RPMI8226 (cell line): ENCODE results near the gene F13A1.
"Not testable (repeated sequence)": the region's sequence is repeated elsewhere in the genome, so short reads cannot be mapped to it uniquely, and the experiment has no call there.

Experiments
- DNase-seq: peaks from one replicate; pipeline ENCODE4 v3.0.0-alpha.2; 2015

Gene F13A1

GRCh38 chr6:6317825-6318733 is 2.4 kb downstream of the F13A1 start:
- no peak for DNase-seq

- DNase-seq: no peak
These were observed 3.1 kb downstream of the F13A1 start for GRCh38 chr6:6317386-6317785.

GRCh38 chr6:6315660-6316059 is 4.8 kb downstream of the F13A1 start:
- DNase-seq: peak; percentile 70

- no peak for DNase-seq
These were observed 5.9 kb downstream of the F13A1 start for GRCh38 chr6:6314596-6314995.

- no peak for DNase-seq
These were observed 7.5 kb downstream of the F13A1 start for GRCh38 chr6:6312901-6313441.

- DNase-seq: no peak
These were observed 14.9 kb downstream of the F13A1 start for GRCh38 chr6:6305575-6305974.

GRCh38 chr6:6300383-6300782 is 20.1 kb downstream of the F13A1 start:
- DNase-seq: not testable (repeated sequence)

GRCh38 chr6:6293317-6293716 is 27.1 kb downstream of the F13A1 start:
- DNase-seq: no peak

GRCh38 chr6:6287415-6287814 is 33.0 kb downstream of the F13A1 start:
- DNase-seq: no peak

GRCh38 chr6:6285679-6286078 is 34.8 kb downstream of the F13A1 start:
- DNase-seq: no peak

- DNase-seq: no peak
These were observed 36.1 kb downstream of the F13A1 start for GRCh38 chr6:6284221-6284966.

GRCh38 chr6:6283746-6284145 is 36.7 kb downstream of the F13A1 start:
- no peak for DNase-seq

GRCh38 chr6:6282716-6283115 is 37.7 kb downstream of the F13A1 start:
- no peak for DNase-seq

GRCh38 chr6:6277413-6277812 is 43.0 kb downstream of the F13A1 start:
- DNase-seq: no peak

- DNase-seq: no peak
These were observed 49.4 kb downstream of the F13A1 start for GRCh38 chr6:6270948-6271535.

GRCh38 chr6:6260196-6260722 is 60.2 kb downstream of the F13A1 start:
- DNase-seq: no peak

GRCh38 chr6:6256886-6257285 is 63.6 kb downstream of the F13A1 start:
- no peak for DNase-seq

GRCh38 chr6:6256259-6256658 is 64.2 kb downstream of the F13A1 start:
- no peak for DNase-seq

- no peak for DNase-seq
These were observed 68.7 kb downstream of the F13A1 start for GRCh38 chr6:6251555-6252280.

GRCh38 chr6:6248651-6249050 is 71.8 kb downstream of the F13A1 start:
- no peak for DNase-seq

- DNase-seq: peak; percentile 9
These were observed 73.9 kb downstream of the F13A1 start for GRCh38 chr6:6246544-6246943.

- no peak for DNase-seq
These were observed 75.8 kb downstream of the F13A1 start for GRCh38 chr6:6244624-6245023.
